ENCODE data around the gene SELENOP. TPM values are rescaled to one million over a fixed set of nuclear protein-coding genes. Genes with fewer than 3 reads are reported as not detected.
A peak's percentile ranks its signal among the peaks of the same experiment; 100 is the strongest.

SELENOP gene
- total RNA-seq, 1 experiment from 2014 or later: 153 TPM

DNA sequence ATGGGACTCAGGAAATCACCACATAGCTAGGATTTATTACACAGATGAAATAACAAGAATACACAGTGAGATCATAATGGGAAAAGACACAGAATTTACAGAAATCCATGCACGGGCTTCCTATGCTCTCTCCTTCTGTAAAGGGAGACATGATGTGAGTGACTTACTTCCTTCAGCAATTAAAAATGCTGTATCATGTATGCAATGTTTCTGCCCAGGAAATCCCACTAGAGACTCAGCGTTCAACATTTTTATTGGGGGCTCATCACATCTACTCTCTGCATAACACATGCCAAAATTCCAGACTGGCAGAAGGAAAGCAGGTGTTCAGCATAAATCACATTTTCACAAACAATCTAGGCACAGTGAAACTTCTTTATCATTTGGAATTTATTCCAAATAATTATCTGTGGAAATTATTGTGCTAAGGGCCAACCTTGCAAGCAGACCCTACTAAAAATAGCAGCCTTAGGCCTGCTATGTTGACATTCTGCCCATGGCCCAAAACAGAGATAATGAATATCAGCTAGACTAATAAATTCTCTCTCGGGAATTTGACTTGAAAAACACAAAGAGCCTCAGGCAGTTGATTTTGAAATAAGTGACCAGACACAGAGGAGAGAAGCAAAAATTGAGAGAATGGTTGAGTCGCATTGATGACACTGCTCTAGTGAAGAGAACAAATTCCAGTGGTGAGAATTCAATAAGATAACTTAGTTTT, 31.4 kb upstream of the SELENOP start:
- H3K4me3 ChIP-seq (ENCODE audit: low read depth, low read length): no peak overlapping the region
- no peaks in the 10 kb centered on the region for H3K9me3 ChIP-seq
- peak overlapping the region; percentile 3 for H3K27ac Mint-ChIP-seq (ENCODE audit: unreplicated experiment)
- H3K9me3 Mint-ChIP-seq (ENCODE audit: unreplicated experiment): peaks cover 13% of the 10 kb centered on the region
- BruUV-seq (replicated peaks): no TSS peak
- H3K4me3 Mint-ChIP-seq (ENCODE audit: unreplicated experiment): no peak overlapping the region
- intact Hi-C loops (cut with micrococcal nuclease; ENCODE audit: unreplicated experiment): no loop called here
- ChIA-PET CTCF (interaction anchor here (1.0 kb wide), 1 partner anchor 46 kb away, joined by 4 read pairs; no protein-coding TSS in a partner anchor), POLR2A (no interaction called here)
- TF ChIP-seq, protein P1, sequence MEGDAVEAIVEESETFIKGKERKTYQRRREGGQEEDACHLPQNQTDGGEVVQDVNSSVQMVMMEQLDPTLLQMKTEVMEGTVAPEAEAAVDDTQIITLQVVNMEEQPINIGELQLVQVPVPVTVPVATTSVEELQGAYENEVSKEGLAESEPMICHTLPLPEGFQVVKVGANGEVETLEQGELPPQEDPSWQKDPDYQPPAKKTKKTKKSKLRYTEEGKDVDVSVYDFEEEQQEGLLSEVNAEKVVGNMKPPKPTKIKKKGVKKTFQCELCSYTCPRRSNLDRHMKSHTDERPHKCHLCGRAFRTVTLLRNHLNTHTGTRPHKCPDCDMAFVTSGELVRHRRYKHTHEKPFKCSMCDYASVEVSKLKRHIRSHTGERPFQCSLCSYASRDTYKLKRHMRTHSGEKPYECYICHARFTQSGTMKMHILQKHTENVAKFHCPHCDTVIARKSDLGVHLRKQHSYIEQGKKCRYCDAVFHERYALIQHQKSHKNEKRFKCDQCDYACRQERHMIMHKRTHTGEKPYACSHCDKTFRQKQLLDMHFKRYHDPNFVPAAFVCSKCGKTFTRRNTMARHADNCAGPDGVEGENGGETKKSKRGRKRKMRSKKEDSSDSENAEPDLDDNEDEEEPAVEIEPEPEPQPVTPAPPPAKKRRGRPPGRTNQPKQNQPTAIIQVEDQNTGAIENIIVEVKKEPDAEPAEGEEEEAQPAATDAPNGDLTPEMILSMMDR (IDR thresholded peaks at IDR 0.05; ENCODE audit: insufficient read depth in 1 of 2, low read depth in 1 of 2, low read length in 1 of 2, severe bottlenecking in 1 of 2, unreplicated experiment in 1 of 2): no peak
- H3K36me3 ChIP-seq (ENCODE audit: control insufficient read depth, insufficient read depth, low read length): no peaks in the 10 kb centered on the region
- no peaks in the 10 kb centered on the region for H3K27me3 Mint-ChIP-seq (ENCODE audit: insufficient read depth, unreplicated experiment)
- peaks cover 12% of the 10 kb centered on the region for H3K4me1 ChIP-seq
- no peaks in the 10 kb centered on the region for H3K27me3 ChIP-seq (replicated peaks; ENCODE audit: control insufficient read depth, insufficient read depth, low read length)
- peaks cover 18% of the 10 kb centered on the region for H3K4me1 Mint-ChIP-seq (ENCODE audit: low read depth, unreplicated experiment)
- no peaks in the 10 kb centered on the region for H3K36me3 Mint-ChIP-seq (ENCODE audit: insufficient read depth, unreplicated experiment)
- DNase-seq: no peak

DNA sequence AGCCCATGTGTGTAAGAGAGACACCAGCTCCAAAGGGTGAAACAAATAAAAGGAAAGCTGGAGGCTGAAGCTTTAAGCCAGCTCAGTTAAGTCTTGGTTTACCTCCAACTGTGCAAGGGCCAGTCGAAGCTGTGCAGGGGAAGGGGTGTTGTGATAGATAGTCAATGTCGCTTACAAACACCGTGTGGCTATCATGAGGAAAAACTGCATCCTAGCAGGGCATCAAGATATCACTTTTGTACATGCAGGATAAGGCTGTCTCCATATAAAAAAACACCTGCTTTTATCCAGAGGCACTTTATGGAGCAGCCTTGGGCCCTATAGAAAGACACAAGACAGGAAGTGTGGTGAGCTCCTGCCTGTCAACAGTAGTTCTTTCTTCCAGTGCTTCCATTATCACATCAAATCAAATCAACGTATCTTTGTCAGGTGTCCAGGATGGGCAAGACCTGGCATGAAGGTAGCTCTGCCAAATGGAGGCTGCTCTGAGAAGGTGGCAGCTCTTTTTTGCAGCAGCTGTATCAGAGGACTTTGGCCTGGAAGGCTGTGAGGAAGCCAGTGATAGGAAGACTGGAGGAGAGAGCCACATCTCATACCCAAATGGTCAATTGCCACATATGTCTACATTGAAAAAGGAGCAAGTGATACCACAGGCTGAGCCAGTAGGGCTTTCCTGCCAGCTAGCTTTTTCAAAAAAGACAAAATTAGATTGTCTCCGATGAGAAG, 29.3 kb upstream of the SELENOP start:
- Histone ChIP-seq H3K36me3 (ENCODE audit: control insufficient read depth, insufficient read depth, low read length) (no peaks in the 10 kb centered on the region), H3K4me3 (ENCODE audit: low read depth, low read length) (no peak overlapping the region), H3K4me1 (peaks cover 12% of the 10 kb centered on the region), H3K27me3 (replicated peaks; ENCODE audit: control insufficient read depth, insufficient read depth, low read length) (no peaks in the 10 kb centered on the region), H3K9me3 (no peaks in the 10 kb centered on the region)
- intact Hi-C loops (cut with micrococcal nuclease; ENCODE audit: unreplicated experiment): no loop called here
- ChIA-PET CTCF (no interaction called here), POLR2A (no interaction called here)
- H3K27ac Mint-ChIP-seq (ENCODE audit: unreplicated experiment): no peak overlapping the region
- peaks cover 18% of the 10 kb centered on the region for H3K4me1 Mint-ChIP-seq (ENCODE audit: low read depth, unreplicated experiment)
- H3K27me3 Mint-ChIP-seq (ENCODE audit: insufficient read depth, unreplicated experiment): no peaks in the 10 kb centered on the region
- H3K9me3 Mint-ChIP-seq (ENCODE audit: unreplicated experiment): peaks cover 13% of the 10 kb centered on the region
- TF ChIP-seq, protein P1 (IDR thresholded peaks at IDR 0.05; ENCODE audit: insufficient read depth in 1 of 2, low read depth in 1 of 2, low read length in 1 of 2, severe bottlenecking in 1 of 2, unreplicated experiment in 1 of 2): no peak
- no TSS peak for BruUV-seq (replicated peaks)
- no peak overlapping the region for H3K4me3 Mint-ChIP-seq (ENCODE audit: unreplicated experiment)
- H3K36me3 Mint-ChIP-seq (ENCODE audit: insufficient read depth, unreplicated experiment): no peaks in the 10 kb centered on the region
- no peak for DNase-seq

DNA sequence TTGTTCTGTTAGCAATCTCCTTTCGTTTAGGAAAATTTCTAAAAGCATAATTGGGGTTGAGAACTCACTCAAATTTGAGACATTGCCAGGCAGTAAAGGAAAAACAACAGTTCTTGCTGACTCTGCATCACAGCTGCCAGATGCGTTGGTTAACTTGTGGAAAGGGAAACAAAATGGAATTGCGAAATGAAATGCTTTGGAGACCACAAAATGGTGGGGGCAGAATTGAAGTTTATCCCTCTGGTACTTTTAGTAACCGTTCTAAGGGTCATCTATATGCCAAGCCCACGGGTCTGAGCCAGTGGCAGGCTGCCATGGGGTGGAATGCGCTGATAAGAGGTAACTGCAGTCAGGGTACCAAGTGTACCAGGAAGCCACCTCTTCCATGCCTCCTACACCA, 28.6 kb upstream of the SELENOP start:
- TF ChIP-seq, protein P1 (IDR thresholded peaks at IDR 0.05; ENCODE audit: insufficient read depth in 1 of 2, low read depth in 1 of 2, low read length in 1 of 2, severe bottlenecking in 1 of 2, unreplicated experiment in 1 of 2): no peak
- no peaks in the 10 kb centered on the region for H3K36me3 ChIP-seq (ENCODE audit: control insufficient read depth, insufficient read depth, low read length)
- CTCF ChIA-PET: no interaction called here
- intact Hi-C loops (cut with micrococcal nuclease; ENCODE audit: unreplicated experiment): no loop called here
- H3K27me3 ChIP-seq (replicated peaks; ENCODE audit: control insufficient read depth, insufficient read depth, low read length): no peaks in the 10 kb centered on the region
- H3K4me3 ChIP-seq (ENCODE audit: low read depth, low read length): no peak overlapping the region
- H3K27ac Mint-ChIP-seq (ENCODE audit: unreplicated experiment): no peak overlapping the region
- no peak overlapping the region for H3K4me3 Mint-ChIP-seq (ENCODE audit: unreplicated experiment)
- H3K4me1 ChIP-seq: peaks cover 12% of the 10 kb centered on the region
- no peaks in the 10 kb centered on the region for H3K27me3 Mint-ChIP-seq (ENCODE audit: insufficient read depth, unreplicated experiment)
- no peaks in the 10 kb centered on the region for H3K9me3 ChIP-seq
- POLR2A ChIA-PET: interaction anchor here (0.7 kb wide), 1 partner anchor 28 kb away, joined by 3 read pairs; no protein-coding TSS in a partner anchor
- BruUV-seq (replicated peaks): no TSS peak
- H3K36me3 Mint-ChIP-seq (ENCODE audit: insufficient read depth, unreplicated experiment): no peaks in the 10 kb centered on the region
- DNase-seq: no peak
- peaks cover 20% of the 10 kb centered on the region for H3K9me3 Mint-ChIP-seq (ENCODE audit: unreplicated experiment)
- peaks cover 18% of the 10 kb centered on the region for H3K4me1 Mint-ChIP-seq (ENCODE audit: low read depth, unreplicated experiment)
